ENCODE data around the gene HNRNPUL1. TPM values are rescaled to one million over a fixed set of nuclear protein-coding genes. Genes with fewer than 3 reads are reported as not detected.

The HNRNPUL1 gene
- total and polyA plus RNA-seq, 10 of the 15 experiments (the other 5 are each of a cell fraction or from before 2014, with no cell fraction given): 11.1 to 276 (median 117) TPM

GRCh38 chr19:41321600-41322270 lies 57.6 kb downstream of the HNRNPUL1 start (continued):
- TF ChIP-seq NFIC (IDR thresholded peaks at IDR 0.05; ENCODE audit: low read depth, low read length) (no peak), RELA (IDR thresholded peaks at IDR 0.05; ENCODE audit: borderline replicate concordance, partially characterized antibody) (no peak), IKZF1 (conservative IDR thresholded peaks at IDR 0.05) (no peak), KLF5 (IDR thresholded peaks at IDR 0.05; ENCODE audit: partially characterized antibody) (no peak), YY1 (IDR thresholded peaks at IDR 0.05; ENCODE audit: low read depth, low read length) (0 out of 2 replicates have a peak, but pooled peaks have one; percentile 33), RCOR1 (conservative IDR thresholded peaks at IDR 0.05; ENCODE audit: low read depth, low read length) (no peak)

GRCh38 chr19:41322451-41322850 lies 58.3 kb downstream of the HNRNPUL1 start:
- Histone ChIP-seq H2AFZ (ENCODE audit: control insufficient read depth, low read depth, low read length) (no peak overlapping the region), H3K79me2 (ENCODE audit: control insufficient read depth, insufficient read depth, low read length) (peaks cover 7% of the 10 kb centered on the region), H4K20me1 (ENCODE audit: control insufficient read depth, insufficient read depth) (no peaks in the 10 kb centered on the region), H3K4me1 (ENCODE audit: control insufficient read depth, insufficient read depth, low read length) (peaks cover 19% of the 10 kb centered on the region), H3K27me3 (replicated peaks in 1 of 2; ENCODE audit: control insufficient read depth in 2 of 2, insufficient read depth in 2 of 2, low read length in 1 of 2) (no peaks in the 10 kb centered on the region), H3K4me3 (no peak overlapping the region), H3K9me3 (replicated peaks; ENCODE audit: control insufficient read depth, insufficient read depth, low read length) (no peaks in the 10 kb centered on the region), H3K4me2 (ENCODE audit: control insufficient read depth, insufficient read depth) (no peak overlapping the region), H3K36me3 (ENCODE audit: control insufficient read depth in 2 of 2, insufficient read depth in 2 of 2, low read length in 1 of 2) (peaks cover 10 to 33% of the 10 kb centered on the region in 2 experiments), H3K27ac (ENCODE audit: control insufficient read depth, insufficient read depth) (no peak overlapping the region), H3K9ac (ENCODE audit: control insufficient read depth, insufficient read depth, low read length) (no peak overlapping the region)
- in situ Hi-C loops (cut with MboI) (no loop called here), intact Hi-C loops (cut with micrococcal nuclease; ENCODE audit: unreplicated experiment) (no loop called here)
- BruUV-seq (replicated peaks): no TSS peak
- ChIA-PET RAD21 (ENCODE audit: unreplicated experiment) (no interaction called here), CTCF (interaction anchor here (0.6 to 1.8 kb wide), 4 partner anchors 9 to 125 kb away, joined by 3 to 5 read pairs (median 4); no protein-coding TSS in a partner anchor), POLR2A (no interaction called here), SMC1A (ENCODE audit: uncharacterized antibody, unreplicated experiment) (interaction anchor here (1.2 kb wide), 1 partner anchor 14 kb away, joined by 3 read pairs; no protein-coding TSS in a partner anchor)
- no peak for TF ChIP-seq BCLAF1 (IDR thresholded peaks at IDR 0.05)
- TF ChIP-seq YY1 (IDR thresholded peaks at IDR 0.05; ENCODE audit: low read depth, low read length): no peak
- no peak for TF ChIP-seq PKNOX1 (IDR thresholded peaks at IDR 0.05)
- TF ChIP-seq SIX5 (IDR thresholded peaks at IDR 0.05; ENCODE audit: low read depth, low read length, severe bottlenecking): no peak
- no peak for TF ChIP-seq CBX5 (IDR thresholded peaks at IDR 0.05; ENCODE audit: low read depth)
- TF ChIP-seq KDM1A (IDR thresholded peaks at IDR 0.05; ENCODE audit: borderline replicate concordance): no peak
- no peak for TF ChIP-seq IKZF1 (conservative IDR thresholded peaks at IDR 0.05)
- TF ChIP-seq E2F4 (IDR thresholded peaks at IDR 0.05; ENCODE audit: low read depth, low read length): no peak
- TF ChIP-seq MLLT1 (IDR thresholded peaks at IDR 0.05): no peak
- TF ChIP-seq WRNIP1 (IDR thresholded peaks at IDR 0.05; ENCODE audit: borderline replicate concordance, low read depth, low read length): no peak
- no peak for TF ChIP-seq RFX5 (IDR thresholded peaks at IDR 0.05; ENCODE audit: low read depth, low read length)
- no peak for DNase-seq (ENCODE audit: low read depth, low spot score)
- WGBS (ENCODE audit: insufficient coverage, insufficient replicate concordance, low lambda C conversion rate, missing lambda C conversion rate): 92% methylated on average over 11 of the region's 11 CpGs
- ATAC-seq: no peak
- FAIRE-seq: no peak
